ELR (cell line): Measurements from ENCODE around the gene HOXA5.
A peak's percentile ranks its signal among the peaks of the same experiment; 100 is the strongest.

ENCODE experiments used
- DNase-seq: peaks from one replicate; pipeline ENCODE4 v3.0.0-alpha.2; 2015; ENCODE audit warnings: low read depth

Gene HOXA5

GRCh38 chr7:27118580-27118979, 24.9 kb downstream of the HOXA5 start:
- DNase-seq: no peak

- no peak for DNase-seq
Measured at GRCh38 chr7:27117887-27118491, 25.5 kb downstream of the HOXA5 start.

- DNase-seq: no peak
Measured at GRCh38 chr7:27116962-27117886, 26.3 kb downstream of the HOXA5 start.

GRCh38 chr7:27116031-27116961, 27.2 kb downstream of the HOXA5 start:
- DNase-seq: no peak

GRCh38 chr7:27115221-27116026, 28.1 kb downstream of the HOXA5 start:
- DNase-seq: peak; percentile 84

GRCh38 chr7:27114881-27115220, 28.6 kb downstream of the HOXA5 start:
- no peak for DNase-seq

- no peak for DNase-seq
Measured at GRCh38 chr7:27113991-27114769, 29.3 kb downstream of the HOXA5 start.

GRCh38 chr7:27112955-27113949, 30.2 kb downstream of the HOXA5 start:
- peak; percentile 22 for DNase-seq

- no peak for DNase-seq
Measured at GRCh38 chr7:27112361-27112760, 31.1 kb downstream of the HOXA5 start.

- DNase-seq: no peak
Measured at GRCh38 chr7:27111751-27112277, 31.7 kb downstream of the HOXA5 start.

- DNase-seq: peak; percentile 55
Measured at GRCh38 chr7:27111042-27111750, 32.3 kb downstream of the HOXA5 start.

GRCh38 chr7:27110186-27111031, 33.1 kb downstream of the HOXA5 start:
- DNase-seq: peak; percentile 61

GRCh38 chr7:27109466-27110185, 33.9 kb downstream of the HOXA5 start:
- no peak for DNase-seq

- no peak for DNase-seq
Measured at GRCh38 chr7:27108390-27109127, 34.9 kb downstream of the HOXA5 start.

- no peak for DNase-seq
Measured at GRCh38 chr7:27107391-27108381, 35.8 kb downstream of the HOXA5 start.
